Measurements from ENCODE around the gene B3GAT1.

Gene B3GAT1

DNA sequence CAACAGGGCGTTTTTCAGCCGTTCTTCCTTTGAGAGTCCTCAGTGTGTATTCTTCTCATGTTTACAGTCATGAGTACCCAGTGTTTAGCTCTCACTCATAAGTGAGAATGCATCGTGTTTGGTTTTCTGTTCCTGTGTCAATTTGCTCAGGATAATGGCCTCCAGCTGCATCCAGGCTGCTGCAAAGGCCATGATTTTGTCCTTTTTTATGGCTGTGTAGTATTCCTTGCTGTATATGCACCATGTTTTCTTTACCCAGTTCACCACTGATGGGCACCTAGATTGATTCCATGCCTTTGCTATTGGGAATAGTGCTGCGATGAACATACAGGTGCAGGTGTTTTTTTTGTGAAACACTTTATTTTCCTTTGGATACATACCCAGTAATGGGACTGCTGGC is 23.5 kb downstream of the B3GAT1 start:
- no peak for DNase-seq

DNA sequence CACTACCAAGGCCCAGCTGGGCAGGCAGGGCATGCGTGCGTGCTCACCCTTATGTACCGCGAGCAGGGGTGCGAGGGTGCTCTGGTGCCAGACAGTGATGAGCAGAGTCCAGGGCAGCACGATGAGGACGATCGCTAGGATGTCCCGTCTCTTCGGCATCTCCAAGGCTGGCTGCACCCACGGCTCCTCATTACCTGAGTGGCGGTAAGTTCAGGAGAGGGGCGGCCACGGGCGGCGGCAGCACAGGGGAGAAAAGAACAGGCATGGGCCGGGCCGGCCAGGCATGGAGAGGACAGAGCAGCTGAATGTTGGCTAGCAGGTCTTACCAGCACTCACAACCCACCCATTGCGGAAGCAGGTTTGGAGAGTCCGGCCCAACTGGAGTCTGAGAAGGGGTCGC is 24.5 kb downstream of the B3GAT1 start:
- no peak for DNase-seq

- DNase-seq = no peak
Measured at GRCh38 chr11:134386945-134387344, 25.1 kb downstream of the B3GAT1 start.

GRCh38 chr11:134385774-134386565 is 26.1 kb downstream of the B3GAT1 start:
- DNase-seq = no peak

GRCh38 chr11:134385171-134385570 is 26.9 kb downstream of the B3GAT1 start:
- no peak for DNase-seq

- no peak for DNase-seq
Measured at GRCh38 chr11:134384406-134384805, 27.6 kb downstream of the B3GAT1 start.

GRCh38 chr11:134383576-134384221 is 28.3 kb downstream of the B3GAT1 start:
- no peak for DNase-seq

DNA sequence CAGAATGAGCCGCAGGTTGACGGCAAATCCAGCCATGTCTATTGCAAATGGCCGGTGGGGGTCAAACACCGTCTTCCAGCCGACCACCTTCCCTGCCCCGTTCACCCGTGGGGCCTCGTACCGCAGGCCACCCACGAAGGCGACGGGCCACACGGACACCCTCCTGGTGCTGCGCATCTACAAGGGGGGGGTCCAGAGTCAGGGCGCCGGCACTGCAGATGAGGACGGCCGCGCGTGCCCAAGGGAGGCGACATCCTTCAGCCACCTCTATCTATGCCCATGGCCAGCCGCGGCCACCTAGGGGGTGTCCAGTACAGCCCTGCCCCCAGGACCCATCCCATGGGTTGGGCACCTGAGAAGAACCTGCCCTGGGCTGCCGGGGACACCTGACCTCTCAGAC is 29.2 kb downstream of the B3GAT1 start:
- DNase-seq = no peak

GRCh38 chr11:134382257-134382656 is 29.8 kb downstream of the B3GAT1 start:
- no peak for DNase-seq

DNA sequence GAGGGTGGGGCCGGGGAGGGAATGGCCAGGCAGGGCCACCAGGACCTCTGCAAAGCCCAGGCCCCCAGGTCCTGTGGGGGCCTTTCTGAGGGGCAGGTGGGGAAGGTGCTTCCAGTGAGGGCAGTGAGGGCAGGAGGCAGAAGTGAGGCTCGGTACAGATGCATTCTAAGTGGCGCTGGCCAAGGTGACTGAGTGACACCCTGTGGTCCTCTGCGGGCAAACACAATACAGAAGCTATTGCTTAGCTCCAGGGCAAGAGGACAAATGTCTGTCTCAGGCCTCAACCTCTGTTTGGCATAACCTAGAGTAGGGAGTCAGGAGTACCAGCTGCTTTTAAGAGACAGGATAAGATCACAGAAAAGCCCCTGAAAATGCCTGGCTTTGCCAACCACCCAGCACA is 31.3 kb downstream of the B3GAT1 start:
- DNase-seq = no peak

DNA sequence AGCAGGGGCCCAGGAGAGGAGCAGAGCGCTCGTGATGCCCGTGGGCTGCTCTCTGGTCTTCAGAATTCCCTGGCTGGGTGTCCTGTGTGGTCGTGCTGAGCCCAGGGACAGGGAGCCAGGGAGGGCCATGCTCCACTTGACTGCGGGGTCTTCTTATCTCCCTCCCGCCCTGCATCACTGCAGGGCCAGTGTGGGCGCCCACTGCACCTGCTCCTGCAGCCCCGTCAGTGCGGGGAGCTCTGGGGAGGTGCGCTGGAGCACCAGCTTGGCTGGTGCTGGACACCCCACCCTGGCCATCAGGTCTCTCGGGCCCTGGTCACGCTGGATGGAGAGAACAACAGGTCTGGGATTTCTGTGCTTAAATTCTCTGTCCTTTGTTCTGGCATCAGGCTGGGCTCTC is 31.8 kb downstream of the B3GAT1 start:
- DNase-seq = no peak

GRCh38 chr11:134379241-134379640 is 32.8 kb downstream of the B3GAT1 start:
- DNase-seq = no peak

DNA sequence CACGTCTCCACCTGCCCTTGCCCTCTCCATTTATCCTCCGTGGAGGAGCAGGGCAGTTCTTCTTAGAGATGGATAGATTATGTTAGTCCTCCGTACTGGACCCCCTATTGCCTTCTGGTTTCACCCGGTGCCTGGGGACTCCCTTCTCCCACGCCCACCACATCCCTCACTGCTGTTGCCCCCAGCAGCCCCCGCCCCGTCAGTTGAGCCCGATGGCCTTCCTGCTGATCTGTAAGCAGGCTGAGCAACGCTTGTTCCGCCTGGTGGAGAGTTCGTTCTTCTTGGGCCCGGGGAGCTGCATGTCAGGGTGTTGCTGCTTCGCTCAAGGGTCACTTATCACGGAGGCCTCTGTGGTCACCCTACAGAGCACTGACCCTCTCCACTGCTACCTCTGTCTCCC is 34.2 kb downstream of the B3GAT1 start:
- DNase-seq = no peak

- DNase-seq = no peak
Measured at GRCh38 chr11:134376150-134376921, 35.7 kb downstream of the B3GAT1 start.

DNA sequence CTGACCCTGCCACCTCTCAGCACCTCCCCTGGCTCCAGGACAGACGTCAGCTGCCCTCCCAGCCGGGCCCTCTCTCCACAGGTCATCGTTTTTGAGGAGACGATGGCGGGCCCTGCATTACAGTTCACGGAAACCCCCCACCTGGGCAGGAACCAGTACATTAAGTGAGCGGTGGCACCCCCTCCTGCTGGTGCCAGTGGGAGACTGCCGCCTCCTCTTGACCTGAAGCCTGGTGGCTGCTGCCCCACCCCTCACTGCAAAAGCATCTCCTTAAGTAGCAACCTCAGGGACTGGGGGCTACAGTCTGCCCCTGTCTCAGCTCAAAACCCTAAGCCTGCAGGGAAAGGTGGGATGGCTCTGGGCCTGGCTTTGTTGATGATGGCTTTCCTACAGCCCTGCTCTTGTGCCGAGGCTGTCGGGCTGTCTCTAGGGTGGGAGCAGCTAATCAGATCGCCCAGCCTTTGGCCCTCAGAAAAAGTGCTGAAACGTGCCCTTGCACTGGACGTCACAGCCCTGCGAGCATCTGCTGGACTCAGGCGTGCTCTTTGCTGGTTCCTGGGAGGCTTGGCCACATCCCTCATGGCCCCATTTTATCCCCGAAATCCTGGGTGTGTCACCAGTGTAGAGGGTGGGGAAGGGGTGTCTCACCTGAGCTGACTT is 37.0 kb downstream of the B3GAT1 start:
- no peak for DNase-seq

DNA sequence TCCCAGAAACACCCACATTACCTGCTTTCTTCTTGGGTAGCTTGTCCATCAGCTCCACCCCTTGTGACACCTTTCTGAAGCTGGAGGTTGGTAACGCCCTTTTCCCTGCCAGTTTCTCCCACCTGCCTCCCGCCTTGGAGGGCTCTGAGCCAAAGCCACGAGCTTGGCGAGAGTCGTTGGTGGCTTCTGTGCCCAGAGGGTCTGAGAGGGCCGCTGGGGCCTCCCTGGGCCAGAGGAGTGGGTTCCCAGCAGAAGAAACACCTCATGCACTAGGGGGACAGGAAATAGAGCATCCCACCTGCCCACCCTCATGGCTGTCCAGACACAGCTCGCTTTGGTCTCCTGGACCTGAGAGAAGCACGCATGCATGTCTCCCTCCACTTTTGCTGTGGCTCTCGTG is 37.9 kb downstream of the B3GAT1 start:
- DNase-seq = no peak

DNA sequence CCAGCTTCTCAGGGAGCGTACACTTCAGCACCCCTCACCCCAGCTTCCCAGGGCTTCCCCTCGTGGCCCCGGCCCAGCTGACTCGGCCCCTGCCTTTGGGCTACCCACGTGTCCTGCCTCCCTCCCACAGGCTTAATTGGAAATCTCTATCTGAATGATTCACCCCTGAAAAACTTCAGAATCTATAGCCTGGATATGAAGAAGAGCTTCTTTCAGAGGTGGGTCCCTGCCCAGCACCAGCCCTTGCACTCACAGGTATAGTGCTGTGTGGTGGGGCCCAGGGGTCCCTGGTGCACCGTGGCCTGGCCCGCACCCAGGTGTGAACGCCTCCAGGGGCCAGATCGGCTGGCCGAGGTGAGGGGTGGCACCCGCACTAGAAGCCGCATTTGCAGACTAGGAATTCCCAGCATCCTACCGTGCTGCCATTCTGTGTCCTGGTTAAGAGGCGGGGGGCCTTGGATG is 38.4 kb downstream of the B3GAT1 start:
- no peak for DNase-seq

- DNase-seq = no peak
Measured at GRCh38 chr11:134372961-134373360, 39.1 kb downstream of the B3GAT1 start.

- no peak for DNase-seq
Measured at GRCh38 chr11:134372536-134372935, 39.5 kb downstream of the B3GAT1 start.

- no peak for DNase-seq
Measured at GRCh38 chr11:134371436-134372185, 40.4 kb downstream of the B3GAT1 start.

DNA sequence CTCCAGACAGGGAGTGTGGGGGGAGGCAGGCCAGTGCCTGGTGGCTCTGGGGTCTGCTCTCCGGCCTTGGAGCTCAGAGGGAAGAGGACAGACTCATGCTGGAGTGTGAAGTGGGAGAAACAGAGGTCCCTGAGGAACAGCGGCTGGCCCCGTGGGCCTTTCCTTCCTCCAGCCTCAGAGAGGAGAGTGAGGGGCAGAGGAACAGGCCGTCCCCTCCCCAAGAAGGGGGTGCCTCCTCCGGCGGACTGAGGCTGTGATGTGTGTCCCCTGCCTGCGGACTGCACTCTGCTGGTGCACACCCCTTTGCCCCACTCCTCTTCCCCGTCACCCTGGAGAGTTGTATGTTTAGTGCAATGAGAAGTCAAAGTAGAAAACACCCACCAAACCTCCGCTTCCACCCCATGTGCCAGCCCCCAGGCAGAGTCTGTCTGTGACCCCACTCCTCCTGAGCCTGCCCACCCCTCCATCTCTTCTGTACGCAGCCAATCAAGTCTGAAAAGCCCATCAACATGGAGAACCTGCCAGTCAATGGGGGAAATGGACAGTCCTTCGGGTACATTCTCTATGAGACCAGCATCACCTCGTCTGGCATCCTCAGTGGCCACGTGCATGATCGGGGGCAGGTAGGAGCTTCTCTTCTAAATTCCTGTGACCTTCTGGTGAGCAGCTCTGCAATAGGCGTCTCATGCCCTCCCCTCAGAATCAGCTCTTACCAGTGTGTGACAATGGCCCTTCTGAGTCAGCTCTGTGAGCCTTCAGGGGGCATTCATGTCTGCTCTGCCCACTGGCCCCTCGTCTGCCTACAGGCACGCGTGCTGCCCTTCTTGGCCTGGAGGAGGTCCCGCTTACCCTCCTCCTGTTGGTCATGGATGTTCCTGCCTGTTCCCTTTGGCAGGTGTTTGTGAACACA is 41.3 kb downstream of the B3GAT1 start:
- DNase-seq = no peak

Measured in suppressor macrophage treated with lipopolysaccharide for 4 hours (primary cell).